ENCODE results near the gene NMU. TPM values are rescaled to one million over a fixed set of nuclear protein-coding genes. Genes with fewer than 3 reads are reported as not detected.

Gene NMU
- polyA plus RNA-seq, 2 of the 4 experiments (the other 2 are of a cell fraction): 0.13 to 0.45 TPM

- no peaks in the 10 kb centered on the region for H3K9me3 ChIP-seq
- H3K27ac ChIP-seq: no peak overlapping the region
- CTCF ChIA-PET: no interaction called here
- TF ChIP-seq RAD21 (conservative IDR thresholded peaks at IDR 0.05 in 1 of 2, IDR thresholded peaks at IDR 0.05 in 1 of 2) (no peak), ZSCAN20 (CRISPR knock-in tag; IDR thresholded peaks at IDR 0.05) (no peak), HEYL (CRISPR knock-in tag; IDR thresholded peaks at IDR 0.05) (no peak), KDM1A (IDR thresholded peaks at IDR 0.05; ENCODE audit: low read depth) (no peak), USF2 (IDR thresholded peaks at IDR 0.05) (no peak), CHD2 (IDR thresholded peaks at IDR 0.05; ENCODE audit: low read length, partially characterized antibody) (no peak), NR3C1 (IDR thresholded peaks at IDR 0.05) (no peak), CBX2 (IDR thresholded peaks at IDR 0.05; ENCODE audit: borderline replicate concordance, low read depth) (no peak), MAFK (IDR thresholded peaks at IDR 0.05; ENCODE audit: partially characterized antibody) (no peak)
- TF ChIP-seq, protein P1, sequence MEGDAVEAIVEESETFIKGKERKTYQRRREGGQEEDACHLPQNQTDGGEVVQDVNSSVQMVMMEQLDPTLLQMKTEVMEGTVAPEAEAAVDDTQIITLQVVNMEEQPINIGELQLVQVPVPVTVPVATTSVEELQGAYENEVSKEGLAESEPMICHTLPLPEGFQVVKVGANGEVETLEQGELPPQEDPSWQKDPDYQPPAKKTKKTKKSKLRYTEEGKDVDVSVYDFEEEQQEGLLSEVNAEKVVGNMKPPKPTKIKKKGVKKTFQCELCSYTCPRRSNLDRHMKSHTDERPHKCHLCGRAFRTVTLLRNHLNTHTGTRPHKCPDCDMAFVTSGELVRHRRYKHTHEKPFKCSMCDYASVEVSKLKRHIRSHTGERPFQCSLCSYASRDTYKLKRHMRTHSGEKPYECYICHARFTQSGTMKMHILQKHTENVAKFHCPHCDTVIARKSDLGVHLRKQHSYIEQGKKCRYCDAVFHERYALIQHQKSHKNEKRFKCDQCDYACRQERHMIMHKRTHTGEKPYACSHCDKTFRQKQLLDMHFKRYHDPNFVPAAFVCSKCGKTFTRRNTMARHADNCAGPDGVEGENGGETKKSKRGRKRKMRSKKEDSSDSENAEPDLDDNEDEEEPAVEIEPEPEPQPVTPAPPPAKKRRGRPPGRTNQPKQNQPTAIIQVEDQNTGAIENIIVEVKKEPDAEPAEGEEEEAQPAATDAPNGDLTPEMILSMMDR (IDR thresholded peaks at IDR 0.05): no peak
- TF ChIP-seq, protein P2, sequence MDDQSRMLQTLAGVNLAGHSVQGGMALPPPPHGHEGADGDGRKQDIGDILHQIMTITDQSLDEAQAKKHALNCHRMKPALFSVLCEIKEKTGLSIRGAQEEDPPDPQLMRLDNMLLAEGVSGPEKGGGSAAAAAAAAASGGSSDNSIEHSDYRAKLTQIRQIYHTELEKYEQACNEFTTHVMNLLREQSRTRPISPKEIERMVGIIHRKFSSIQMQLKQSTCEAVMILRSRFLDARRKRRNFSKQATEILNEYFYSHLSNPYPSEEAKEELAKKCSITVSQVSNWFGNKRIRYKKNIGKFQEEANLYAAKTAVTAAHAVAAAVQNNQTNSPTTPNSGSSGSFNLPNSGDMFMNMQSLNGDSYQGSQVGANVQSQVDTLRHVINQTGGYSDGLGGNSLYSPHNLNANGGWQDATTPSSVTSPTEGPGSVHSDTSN (IDR thresholded peaks at IDR 0.05): no peak
- TF ChIP-seq, protein P3, sequence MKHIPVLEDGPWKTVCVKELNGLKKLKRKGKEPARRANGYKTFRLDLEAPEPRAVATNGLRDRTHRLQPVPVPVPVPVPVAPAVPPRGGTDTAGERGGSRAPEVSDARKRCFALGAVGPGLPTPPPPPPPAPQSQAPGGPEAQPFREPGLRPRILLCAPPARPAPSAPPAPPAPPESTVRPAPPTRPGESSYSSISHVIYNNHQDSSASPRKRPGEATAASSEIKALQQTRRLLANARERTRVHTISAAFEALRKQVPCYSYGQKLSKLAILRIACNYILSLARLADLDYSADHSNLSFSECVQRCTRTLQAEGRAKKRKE (CRISPR knock-in tag; IDR thresholded peaks at IDR 0.05; ENCODE audit: low read depth): no peak
- H3K4me2 ChIP-seq: no peak overlapping the region
- POLR2A ChIA-PET: no interaction called here
- no peaks in the 10 kb centered on the region for H3K4me1 ChIP-seq
- no peak overlapping the region for H3K4me3 ChIP-seq
- no peak for DNase-seq (ENCODE audit: low read depth in 1 of 2, low spot score in 1 of 2)
- whole genome bisulfite sequencing (ENCODE audit: missing lambda C conversion rate): 76% methylated on average over 3 of the region's 3 CpGs
- ATAC-seq: no peak
- FAIRE-seq: no peak
Measured at GRCh38 chr4:55615008-55615407, 21.1 kb downstream of the NMU start.

DNA sequence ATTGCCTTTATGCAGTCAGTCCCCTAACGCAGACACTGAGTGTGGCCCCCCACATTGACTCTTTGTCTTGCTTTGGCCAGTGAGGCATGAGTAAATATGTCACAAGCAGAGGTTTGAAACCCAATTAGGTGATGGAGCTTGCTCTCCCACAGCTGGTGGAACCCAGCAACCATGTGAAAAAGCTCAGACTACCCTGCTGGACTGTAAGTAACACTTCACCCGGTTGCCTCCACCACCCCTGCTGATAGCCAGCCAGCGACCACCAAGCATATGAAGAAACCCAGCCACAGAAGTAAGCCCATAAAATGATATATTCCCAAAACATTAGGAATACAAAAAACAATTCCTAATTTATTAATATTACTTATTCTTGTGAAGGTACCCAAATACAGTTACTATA is 22.5 kb downstream of the NMU start:
- TF ChIP-seq, protein P3 (CRISPR knock-in tag; IDR thresholded peaks at IDR 0.05; ENCODE audit: low read depth): no peak
- TF ChIP-seq POLR2A (IDR thresholded peaks at IDR 0.05; ENCODE audit: low read length) (no peak), JUN (IDR thresholded peaks at IDR 0.05) (no peak), CHD4 (IDR thresholded peaks at IDR 0.05; ENCODE audit: borderline replicate concordance) (no peak), EHF (CRISPR knock-in tag; IDR thresholded peaks at IDR 0.05) (no peak), NFE2L2 (conservative IDR thresholded peaks at IDR 0.05; ENCODE audit: low read length) (no peak), TP53 (CRISPR knock-in tag; IDR thresholded peaks at IDR 0.05) (no peak), ESRRA (IDR thresholded peaks at IDR 0.05; ENCODE audit: borderline replicate concordance, low read length) (no peak), CHD2 (IDR thresholded peaks at IDR 0.05; ENCODE audit: low read length, partially characterized antibody) (no peak), REST (IDR thresholded peaks at IDR 0.05) (no peak)
- TF ChIP-seq, protein P1 (IDR thresholded peaks at IDR 0.05): no peak
- H3K4me1 ChIP-seq: no peaks in the 10 kb centered on the region
- 50% methylated on average over 3 of the region's 3 CpGs for WGBS (ENCODE audit: missing lambda C conversion rate)
- no peak for ATAC-seq
- no peak for DNase-seq (ENCODE audit: low read depth in 1 of 2, low spot score in 1 of 2)
- H3K4me3 ChIP-seq: no peak overlapping the region
- no peak for FAIRE-seq
- POLR2A ChIA-PET: no interaction called here
- no peak overlapping the region for H3K4me2 ChIP-seq
- no peaks in the 10 kb centered on the region for H3K9me3 ChIP-seq
- H3K27ac ChIP-seq: no peak overlapping the region
- CTCF ChIA-PET: no interaction called here

Data from A549 (cell line).